Adipose tissue (tissue), 3 donors: ENCODE data around the gene CLEC17A. TPM values are rescaled to one million over a fixed set of nuclear protein-coding genes. Genes with fewer than 3 reads are reported as not detected.
"Not testable (repeated sequence)": the region's sequence is repeated elsewhere in the genome, so short reads cannot be mapped to it uniquely, and the experiment has no call there.

Experiments used
- H3K27ac ChIP-seq: one replicate; pipeline ENCODE4 v1.5.1; 2013; ENCODE audit warnings: low read depth, low read length
- WGBS, 3 donors: extraction: QIAGEN DNeasy Blood & Tissue Kit; methylation state at CpG; one replicate each; pipeline ENCODE4 v1.1.7; 2013; 5-methylcytosine and 5-hydroxymethylcytosine counted together
- polyA plus RNA-seq, 3 donors: library from polyadenylated mRNA; stranded (reverse); fragments of 200-250 nt; gene quantifications; one replicate each; pipeline ENCODE4 v1.2.3, GENCODE V29; 2013
- donor health status: healthy with polysubstance abuse.
- donor health status: Bipolar disorder and iron deficiency.
- donor health status: healthy.

CLEC17A gene
- polyA plus RNA-seq, 3 donors, result 0.15 TPM; not detected in 1

DNA sequence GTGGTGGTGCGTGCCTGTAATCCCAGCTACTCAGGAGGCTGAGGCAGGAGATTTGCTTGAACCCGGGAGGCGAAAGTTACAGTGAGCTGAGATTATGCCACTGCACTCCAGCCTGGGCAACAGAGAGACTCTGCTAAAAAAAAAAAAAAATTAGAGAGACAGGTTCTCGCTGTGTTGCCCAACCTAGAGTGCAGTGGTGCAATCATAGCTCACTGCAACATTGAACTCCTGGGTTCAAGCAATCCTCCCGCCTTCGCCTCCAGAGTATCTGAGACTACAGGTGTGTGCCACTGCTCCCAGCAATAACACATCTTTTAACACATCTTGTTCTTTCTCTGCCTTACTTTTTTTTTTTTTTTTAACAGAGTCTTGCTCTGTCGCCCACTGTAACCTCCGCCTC, 32.7 kb downstream of the CLEC17A start:
- H3K27ac ChIP-seq, result no peak overlapping the region
- WGBS, 3 donors, result 74 to 89% (median 79%) methylated on average over 8 of the region's 8 CpGs

DNA sequence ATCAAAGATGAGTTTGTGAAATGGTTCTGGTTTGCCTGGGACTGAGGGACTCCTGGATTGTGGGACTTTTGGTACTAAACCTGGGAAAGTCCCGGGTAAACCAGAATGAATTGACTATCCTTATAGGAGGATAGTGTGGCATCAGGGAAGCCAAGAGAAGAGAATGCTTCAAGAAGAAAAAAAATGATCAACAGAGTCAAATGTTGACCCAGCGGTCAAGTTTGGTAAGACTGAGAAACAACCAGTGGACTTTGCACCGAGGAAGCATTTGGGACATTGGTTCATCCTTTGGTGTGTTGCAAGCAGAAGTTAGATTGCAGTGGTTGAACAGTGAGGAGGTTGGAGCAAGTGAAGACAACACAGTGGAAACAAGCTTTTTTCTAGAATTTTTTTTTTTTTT, 33.5 kb downstream of the CLEC17A start:
- whole genome bisulfite sequencing, 3 donors, result 61 to 85% (median 75%) methylated on average over 3 of the region's 3 CpGs

GRCh38 chr19:14619404-14619803, 36.5 kb downstream of the CLEC17A start:
- no peak overlapping the region for H3K27ac ChIP-seq

More for the DNA sequence above, 33.5 kb downstream of the CLEC17A start:
- H3K27ac ChIP-seq, result no peak overlapping the region

DNA sequence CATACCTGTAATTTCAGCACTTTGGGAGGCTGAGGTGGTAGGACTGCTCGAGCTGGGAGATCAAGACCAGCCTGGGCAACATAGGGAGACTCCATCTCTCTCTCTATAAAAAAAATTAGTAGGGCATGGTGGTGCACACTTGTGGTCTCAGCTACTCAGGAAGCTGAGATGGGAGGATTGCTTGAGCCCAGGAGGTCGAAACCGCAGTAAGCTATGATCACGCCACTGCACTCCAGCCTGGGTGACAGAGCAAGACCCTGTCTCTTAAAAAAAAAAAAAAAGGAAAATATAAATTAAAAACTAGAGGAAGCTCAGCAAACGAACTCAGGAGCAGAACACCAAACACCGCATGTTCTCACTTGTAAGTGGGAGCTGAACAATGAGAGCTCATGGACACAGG, 41.6 kb downstream of the CLEC17A start:
- WGBS, 3 donors, result 69 to 83% (median 77%) methylated on average over 6 of the region's 6 CpGs
- not testable (repeated sequence) for H3K27ac ChIP-seq

DNA sequence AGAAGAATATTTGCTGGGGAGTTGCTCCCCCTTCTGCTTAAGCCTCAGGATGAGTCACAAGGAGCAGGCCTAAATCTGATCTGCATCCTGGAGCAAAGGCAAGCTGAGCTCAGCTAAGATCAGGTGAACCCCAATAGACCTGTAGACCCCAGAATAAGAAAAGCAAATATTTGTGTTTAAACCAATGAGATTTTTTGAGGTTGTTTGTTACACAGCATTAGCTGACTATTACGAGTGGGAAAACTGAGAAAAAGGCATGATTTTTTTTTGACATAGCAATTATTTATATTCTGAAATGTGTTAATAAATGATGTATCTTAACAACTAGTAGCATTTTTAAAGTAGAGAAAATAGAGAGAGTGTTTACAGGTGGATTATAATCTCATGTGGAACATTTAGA, 46.7 kb downstream of the CLEC17A start:
- no peak overlapping the region for H3K27ac ChIP-seq
- WGBS, 3 donors, result 82 to 96% (median 83%) methylated on average over 1 of the region's 1 CpG

DNA sequence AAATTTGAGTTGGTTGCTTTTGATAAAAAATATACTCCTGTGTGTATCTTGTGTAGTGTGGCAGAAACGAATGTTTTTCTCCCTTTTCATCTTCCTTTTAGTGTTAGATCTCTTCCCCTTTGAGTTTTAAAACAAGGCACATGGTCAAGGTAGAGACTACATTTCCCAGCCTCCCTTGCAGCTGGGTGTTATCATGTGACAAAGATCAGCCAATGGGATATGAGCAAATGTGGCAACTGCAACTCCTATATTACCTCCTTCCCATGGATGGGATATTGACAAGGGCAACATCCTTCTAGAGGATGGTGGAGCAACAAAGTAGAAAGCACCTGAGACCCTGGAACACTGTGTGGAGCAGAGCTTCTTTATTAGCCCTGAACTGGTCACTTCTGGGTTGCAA, 49.4 kb downstream of the CLEC17A start:
- 9 to 29% (median 14%) methylated on average over 1 of the region's 1 CpG for WGBS, 3 donors
- no peak overlapping the region for H3K27ac ChIP-seq

GRCh38 chr19:14639536-14640277, 56.8 kb downstream of the CLEC17A start:
- WGBS, 3 donors, result 46 to 60% (median 54%) methylated on average over 4 of the region's 4 CpGs
- H3K27ac ChIP-seq, result no peak overlapping the region

DNA sequence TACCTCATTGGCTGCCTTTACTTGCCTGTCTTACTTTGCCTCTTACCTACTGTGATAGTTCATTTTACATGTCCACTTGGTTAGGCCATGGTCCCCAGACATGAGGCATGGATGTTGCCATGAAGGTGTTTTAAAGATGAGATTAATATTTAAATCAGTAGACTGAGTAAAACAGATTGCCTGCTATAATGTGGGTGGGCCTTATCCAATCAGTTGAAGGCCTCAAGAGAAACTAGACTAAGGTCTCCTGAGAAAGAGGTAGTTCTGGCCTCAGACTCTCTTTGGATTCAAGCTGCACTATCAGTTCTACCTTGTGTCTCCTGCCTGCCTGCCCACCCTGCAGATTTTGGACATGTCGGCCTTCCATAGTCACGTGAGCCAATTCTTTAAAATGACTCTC, 65.6 kb downstream of the CLEC17A start:
- 90 to 96% (median 93%) methylated on average over 2 of the region's 2 CpGs for WGBS, 3 donors
- H3K27ac ChIP-seq, result no peak overlapping the region

- H3K27ac ChIP-seq, result no peak overlapping the region
- WGBS, 3 donors, result 46 to 87% (median 75%) methylated on average over 4 of the region's 4 CpGs
Observed at GRCh38 chr19:14649020-14649419, 66.1 kb downstream of the CLEC17A start.

GRCh38 chr19:14650161-14650560, 67.3 kb downstream of the CLEC17A start:
- no peak overlapping the region for H3K27ac ChIP-seq
- 61 to 78% (median 69%) methylated on average over 2 of the region's 2 CpGs for whole genome bisulfite sequencing, 3 donors

DNA sequence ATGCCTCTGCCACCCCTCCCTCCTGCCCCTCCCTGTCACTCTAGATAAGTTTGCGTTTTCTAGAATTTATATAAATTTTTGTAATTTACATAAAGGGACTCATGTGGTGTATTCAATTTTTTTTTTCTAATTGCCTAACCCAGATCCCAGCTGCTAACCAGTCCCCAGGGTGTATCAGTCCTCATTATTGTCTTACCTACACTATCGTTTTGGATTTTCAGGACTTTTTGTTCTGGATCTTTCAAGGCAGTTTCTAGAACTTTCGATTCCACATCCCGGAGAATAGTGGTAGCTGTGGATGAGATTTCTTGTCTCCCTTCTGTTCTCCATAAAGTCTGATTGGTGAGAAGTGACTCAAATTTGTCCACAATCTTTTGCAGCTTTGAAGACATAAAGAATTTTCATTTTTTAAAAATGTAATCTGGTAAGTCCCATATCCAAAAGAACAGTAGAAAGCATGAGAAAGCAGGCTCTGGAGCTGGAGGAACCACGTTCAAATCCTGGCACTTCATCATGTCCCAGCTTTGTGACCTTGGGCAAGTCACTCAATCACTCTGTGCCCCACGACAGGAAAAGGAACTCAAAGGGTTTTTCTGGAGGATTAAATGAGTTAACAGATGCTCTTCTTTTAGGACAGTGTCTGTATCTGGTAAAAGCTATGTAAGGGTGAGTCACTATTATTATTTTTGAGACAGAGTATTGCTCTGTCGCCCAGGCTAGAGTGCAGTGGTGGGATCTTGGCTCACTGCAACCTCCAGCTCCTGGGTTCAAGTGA, 72.1 kb downstream of the CLEC17A start:
- 53 to 74% (median 71%) methylated on average over 7 of the region's 7 CpGs for WGBS, 3 donors
- no peak overlapping the region for H3K27ac ChIP-seq

DNA sequence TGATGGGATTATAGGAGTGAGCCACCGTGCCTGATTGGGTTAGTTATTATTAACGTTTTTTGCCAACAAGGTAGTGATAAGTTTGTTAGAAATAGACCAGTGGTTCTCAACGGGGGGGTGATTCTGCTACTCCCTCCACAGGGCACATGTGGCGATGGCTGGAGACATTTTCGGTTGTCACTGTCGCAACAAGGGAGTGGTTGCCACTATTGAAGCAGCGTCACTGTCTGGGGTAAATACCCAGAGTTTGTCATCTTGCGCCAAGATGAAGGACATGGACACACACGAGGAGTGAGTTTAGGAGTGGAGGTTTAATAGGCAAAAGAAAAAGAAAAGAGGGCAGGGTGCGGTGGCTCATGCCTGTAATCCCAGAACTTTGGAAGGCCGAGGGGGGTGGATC, 72.8 kb downstream of the CLEC17A start:
- 69 to 71% (median 69%) methylated on average over 11 of the region's 11 CpGs for WGBS, 3 donors

DNA sequence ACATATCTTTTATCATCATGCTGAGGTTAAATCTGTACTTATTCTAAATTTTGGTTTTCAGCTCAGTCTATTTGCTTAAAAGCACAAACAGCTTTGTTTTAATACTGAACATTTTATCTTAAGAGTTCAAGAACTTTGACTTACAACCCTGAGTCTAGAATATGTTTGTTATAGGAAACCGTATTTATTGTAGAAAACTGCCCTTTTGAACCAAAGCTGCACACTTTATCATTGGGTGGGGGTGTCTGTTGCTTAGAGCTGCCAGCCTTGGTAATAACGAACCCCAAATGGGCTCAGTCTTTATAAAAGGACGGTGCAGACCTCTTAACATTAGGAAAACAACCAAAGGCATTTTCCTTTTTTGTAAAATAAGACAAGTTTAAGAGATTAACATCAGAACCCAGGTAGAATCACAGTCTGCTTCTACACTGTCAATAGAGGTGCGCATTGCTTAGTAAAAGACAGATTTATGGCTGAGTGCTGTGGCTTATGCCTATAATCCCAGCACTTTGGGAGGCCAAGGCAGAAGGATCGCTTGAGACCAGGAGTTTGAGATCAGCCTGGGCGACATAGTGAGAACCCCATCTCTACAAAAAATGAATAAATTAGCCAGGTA, 77.1 kb downstream of the CLEC17A start:
- H3K27ac ChIP-seq, result no peak overlapping the region
- WGBS, 3 donors, result 59 to 74% (median 66%) methylated on average over 6 of the region's 6 CpGs

More for the DNA sequence above, 72.8 kb downstream of the CLEC17A start:
- H3K27ac ChIP-seq, result no peak overlapping the region

DNA sequence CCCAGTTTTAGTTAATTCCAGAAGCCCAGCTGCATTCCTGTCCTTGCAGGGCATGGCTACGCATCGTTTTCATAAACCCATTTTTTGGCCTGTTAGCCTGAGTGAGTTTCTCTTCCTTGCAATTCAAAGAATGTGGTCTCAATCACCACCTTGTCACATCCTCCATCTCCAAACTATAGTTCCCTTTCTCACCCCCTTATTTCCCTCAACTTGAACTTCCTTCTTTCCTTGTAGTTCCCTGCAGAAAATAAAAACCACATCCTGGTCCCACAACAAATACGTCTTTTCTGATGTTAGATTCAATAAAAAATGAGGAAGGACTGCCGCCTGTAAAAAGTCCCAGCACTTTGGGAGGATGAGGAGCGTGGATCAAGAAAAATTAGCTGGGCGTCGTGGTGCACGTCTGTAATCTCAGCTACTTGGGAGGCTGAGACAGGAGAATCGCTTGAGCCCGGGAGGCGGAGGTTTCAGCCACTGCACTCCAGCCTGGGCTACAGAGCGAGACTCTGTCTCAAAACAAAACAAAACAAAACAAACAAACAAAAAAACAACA, 78.6 kb downstream of the CLEC17A start:
- no peak overlapping the region for H3K27ac ChIP-seq
- 45 to 76% (median 59%) methylated on average over 12 of the region's 12 CpGs for WGBS, 3 donors

Other genes starting within 250 kb of the CLEC17A start
- gene ADGRE5, start 201.6 kb upstream of the CLEC17A start, polyA plus RNA-seq, result 10 to 100 TPM; 17.3 to 42.1 (median 38.6) TPM
- 10 to 100 TPM; 27.3 to 76.8 (median 65.3) TPM for gene DDX39A, start 163.7 kb upstream of the CLEC17A start, polyA plus RNA-seq
- gene PKN1, start 149.8 kb upstream of the CLEC17A start, polyA plus RNA-seq, result 10 to 100 TPM; 35.8 to 99.0 (median 66.4) TPM
- 1 to 10 TPM in 1 of 3 donors, under 1 TPM in 1, not detected in 1; 0.18 to 1.9 TPM for gene PTGER1, start 107.7 kb upstream of the CLEC17A start, polyA plus RNA-seq
- gene GIPC1, start 87.0 kb upstream of the CLEC17A start, polyA plus RNA-seq, result 10 to 100 TPM; 34.6 to 80.5 (median 53.6) TPM
- gene DNAJB1, start 64.7 kb upstream of the CLEC17A start, polyA plus RNA-seq, result 100 to 1,000 TPM in 2 of 3 donors, 10 to 100 TPM in 1; 31.4 to 285 (median 166) TPM
- 100 to 1,000 TPM in 2 of 3 donors, 10 to 100 TPM in 1; 82.2 to 242 (median 129) TPM for gene TECR, start 53.5 kb upstream of the CLEC17A start, polyA plus RNA-seq
- 100 to 1,000 TPM; 321 to 644 (median 417) TPM for gene NDUFB7, start 11.0 kb upstream of the CLEC17A start, polyA plus RNA-seq
- under 1 TPM in 1 of 3 donors, not detected in 2; 0.55 TPM for gene ADGRE3, start 91.8 kb downstream of the CLEC17A start, polyA plus RNA-seq
- 10 to 100 TPM in 2 of 3 donors, 1 to 10 TPM in 1; 6.4 to 12.7 (median 11.8) TPM for gene ZNF333, start 107.0 kb downstream of the CLEC17A start, polyA plus RNA-seq
- 1 to 10 TPM in 2 of 3 donors, under 1 TPM in 1; 0.51 to 6.9 (median 2.0) TPM for gene ADGRE2, start 195.5 kb downstream of the CLEC17A start, polyA plus RNA-seq